ENCODE data around the gene COL4A1.

DNA sequence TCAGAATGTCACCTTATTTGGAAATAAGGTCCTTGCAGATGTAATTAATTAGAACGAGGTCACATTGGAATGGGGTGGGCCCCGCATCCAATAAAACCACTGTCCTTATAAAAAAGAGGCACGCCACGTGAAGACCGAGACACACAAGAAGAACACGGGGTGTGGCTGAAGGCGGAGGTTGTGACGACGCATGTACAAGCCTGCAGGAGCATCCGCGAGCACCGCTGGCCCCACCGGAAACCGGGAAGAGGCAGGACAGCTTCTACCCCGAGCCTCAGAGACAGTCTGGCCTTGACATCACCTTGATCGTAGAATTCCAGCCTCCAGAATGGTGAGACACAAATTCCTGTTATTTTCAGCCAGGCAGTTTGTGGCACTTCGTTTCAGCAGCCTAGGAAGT is 177.9 kb downstream of the COL4A1 start:
- no peak for TF ChIP-seq ELF4 (IDR thresholded peaks at IDR 0.05)
- TF ChIP-seq SP1 (IDR thresholded peaks at IDR 0.05), result no peak
- no peak for TF ChIP-seq HDGF (IDR thresholded peaks at IDR 0.05; ENCODE audit: borderline replicate concordance)
- no peak for TF ChIP-seq SUZ12 (IDR thresholded peaks at IDR 0.05)

Measured in HEK293T (cell line).